Aorta (tissue), 5 donors: ENCODE measurements around the gene EMX1. TPM values are rescaled to one million over a fixed set of nuclear protein-coding genes. Genes with fewer than 3 reads are reported as not detected.

Experiments used
- ATAC-seq: fragments of 200-7000 bp; cut with Tn5 transposase; one replicate; pipeline ENCODE4 v1.9.1; 2022; ENCODE audit warnings: moderate library complexity; ENCODE audit not compliant: low FRiP score
- DNase-seq, 2 donors: peaks; one replicate each; pipeline ENCODE4 v3.0.0-alpha.2; 2020
- H3K27ac ChIP-seq, 2 donors: one replicate each; pipeline ENCODE4 v1.5.1; 2013; ENCODE audit warnings: low read length in 2 of 2, mild to moderate bottlenecking in 2 of 2, moderate library complexity in 2 of 2, control low read depth in 1 of 2, inconsistent platforms in 1 of 2, low read depth in 1 of 2
- H3K27me3 ChIP-seq, 2 donors: one replicate each; pipeline ENCODE4 v1.6.1; 2013; ENCODE audit warnings: control low read depth in 1 of 2, low read length in 1 of 2, mild to moderate bottlenecking in 1 of 2, moderate library complexity in 1 of 2; ENCODE audit not compliant: insufficient read depth in 2 of 2, control insufficient read depth in 1 of 2
- H3K36me3 ChIP-seq, 2 donors: one replicate each; pipeline ENCODE4 v1.6.1; 2013; ENCODE audit warnings: control low read depth in 1 of 2, low read length in 1 of 2, mild to moderate bottlenecking in 1 of 2; ENCODE audit not compliant: insufficient read depth in 2 of 2, control insufficient read depth in 1 of 2
- H3K4me1 ChIP-seq, 2 donors: one replicate each; pipeline ENCODE4 v1.6.1; 2013; ENCODE audit warnings: low read length in 2 of 2, control low read depth in 1 of 2, mild to moderate bottlenecking in 1 of 2, moderate library complexity in 1 of 2; ENCODE audit not compliant: insufficient read depth in 2 of 2, control insufficient read depth in 1 of 2
- H3K4me3 ChIP-seq, 2 donors: one replicate each; pipeline ENCODE4 v1.5.1; 2013; ENCODE audit warnings: low read length in 2 of 2, control low read depth in 1 of 2, mild to moderate bottlenecking in 1 of 2
- H3K9me3 ChIP-seq: one replicate; pipeline ENCODE4 v1.6.1; 2013; ENCODE audit warnings: mild to moderate bottlenecking, low read length; ENCODE audit not compliant: control insufficient read depth
- WGBS, 2 donors: extraction: QIAGEN DNeasy Blood & Tissue Kit; methylation state at CpG; one replicate each; pipeline ENCODE4 v1.1.7; 2013; 5-methylcytosine and 5-hydroxymethylcytosine counted together
- intact Hi-C, 2 donors: fragments of 100-400 bp; cut with DNase I; formaldehyde crosslinking; loops; one replicate each; pipeline versions ENCODE4 v1.14.2 to v1.15.0; 2022
- polyA plus RNA-seq, 2 donors: library from polyadenylated mRNA; stranded (reverse); fragments of 200-250 nt; gene quantifications; one replicate each; pipeline ENCODE4 v1.2.3, GENCODE V29; 2013
- total RNA-seq, 2 donors: library from RNA; stranded (reverse); fragmentation: NEBNext Ultra II Directional; extraction: Animal tissue kit (Norgen Biotek cat#: 25700); gene quantifications; one replicate each; pipeline ENCODE4 v1.2.1, GENCODE V29; 2021
- donor health status: healthy with polysubstance abuse.
- donor health status: Bipolar disorder and iron deficiency.
- donor health status: DM: no; HTN: no; CAD: no.
- donor health status: DM: no; HTN: no; CAD: no.
- donor health status: DM: yes; HTN: yes; CAD: no.

Gene EMX1
- total and polyA plus RNA-seq, 4 donors, result not detected

- Histone ChIP-seq H3K27me3 (no peaks in the 10 kb centered on the region), H3K4me1 (no peaks in the 10 kb centered on the region), H3K36me3 (no peaks in the 10 kb centered on the region), H3K4me3 (no peak overlapping the region), H3K27ac (no peak overlapping the region), H3K9me3 (no peaks in the 10 kb centered on the region)
- intact Hi-C loops, result no loop called here
- WGBS, 2 donors, result 95 to 100% methylated on average over 2 of the region's 2 CpGs
- ATAC-seq (no peak), DNase-seq (no peak)
These were observed 38.7 kb downstream of the EMX1 start for GRCh38 chr2:72956050-72956395.

DNA sequence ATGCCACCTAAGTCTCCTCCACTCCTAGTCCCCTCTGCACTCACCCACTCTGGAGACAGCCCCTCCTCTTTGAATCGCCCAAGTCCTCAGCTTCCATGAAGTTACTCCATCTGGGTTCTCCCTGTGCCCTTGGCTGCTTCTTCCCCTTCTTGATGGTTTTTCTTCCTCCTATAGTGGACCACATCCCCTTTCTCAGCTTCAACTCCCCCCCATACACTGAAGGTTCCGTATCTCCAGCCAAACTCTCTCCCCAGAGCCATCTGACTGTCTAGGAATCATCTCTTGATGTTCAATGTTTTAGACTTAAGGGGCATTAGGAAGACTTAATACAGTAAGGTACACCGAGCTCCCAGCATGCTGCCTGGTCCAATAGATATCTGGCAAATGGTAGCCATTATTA is 39.6 kb downstream of the EMX1 start:
- ATAC-seq (no peak), DNase-seq (no peak)
- no peaks in the 10 kb centered on the region for H3K9me3 ChIP-seq
- H3K27me3 ChIP-seq, result no peaks in the 10 kb centered on the region
- intact Hi-C loops, result no loop called here
- WGBS, 2 donors, result 87 to 91% methylated on average over 3 of the region's 3 CpGs
- no peak overlapping the region for H3K4me3 ChIP-seq
- H3K27ac ChIP-seq, result no peak overlapping the region
- H3K36me3 ChIP-seq, result no peaks in the 10 kb centered on the region
- H3K4me1 ChIP-seq, result no peaks in the 10 kb centered on the region

- ATAC-seq, result no peak
- Histone ChIP-seq H3K4me1 (no peaks in the 10 kb centered on the region), H3K27me3 (no peaks in the 10 kb centered on the region), H3K27ac (no peak overlapping the region), H3K4me3 (no peak overlapping the region), H3K9me3 (no peaks in the 10 kb centered on the region), H3K36me3 (no peaks in the 10 kb centered on the region)
- DNase-seq, result no peak
- WGBS, 2 donors, result 95 to 96% methylated on average over 13 of the region's 13 CpGs
- intact Hi-C loops, result no loop called here
These were observed 41.4 kb downstream of the EMX1 start for GRCh38 chr2:72958542-72959385.

DNA sequence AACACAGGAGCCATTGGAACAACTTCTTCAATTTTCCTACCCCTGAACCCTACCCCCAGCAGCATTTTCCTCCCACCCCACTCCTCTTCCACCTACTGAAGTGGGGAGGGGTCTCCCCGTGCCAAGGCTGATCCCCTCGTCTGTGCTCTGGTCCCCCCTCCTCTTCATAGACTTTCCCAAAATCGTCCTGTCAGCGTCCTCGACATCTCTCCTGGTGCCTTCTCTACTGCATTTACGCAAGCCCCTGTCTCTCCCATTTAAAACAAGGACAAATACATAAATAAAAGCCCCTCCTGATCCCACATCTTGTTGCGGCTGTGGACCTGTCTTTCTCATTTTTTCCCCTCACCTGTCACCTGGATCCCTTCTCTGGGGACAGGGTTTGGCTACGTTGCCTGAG is 42.2 kb downstream of the EMX1 start:
- Histone ChIP-seq H3K4me1 (no peaks in the 10 kb centered on the region), H3K4me3 (no peak overlapping the region), H3K36me3 (no peaks in the 10 kb centered on the region), H3K27ac (no peak overlapping the region), H3K27me3 (no peaks in the 10 kb centered on the region), H3K9me3 (no peaks in the 10 kb centered on the region)
- intact Hi-C loops, result no loop called here
- no peak for ATAC-seq
- no peak for DNase-seq
- 95 to 98% methylated on average over 8 of the region's 8 CpGs for WGBS, 2 donors

DNA sequence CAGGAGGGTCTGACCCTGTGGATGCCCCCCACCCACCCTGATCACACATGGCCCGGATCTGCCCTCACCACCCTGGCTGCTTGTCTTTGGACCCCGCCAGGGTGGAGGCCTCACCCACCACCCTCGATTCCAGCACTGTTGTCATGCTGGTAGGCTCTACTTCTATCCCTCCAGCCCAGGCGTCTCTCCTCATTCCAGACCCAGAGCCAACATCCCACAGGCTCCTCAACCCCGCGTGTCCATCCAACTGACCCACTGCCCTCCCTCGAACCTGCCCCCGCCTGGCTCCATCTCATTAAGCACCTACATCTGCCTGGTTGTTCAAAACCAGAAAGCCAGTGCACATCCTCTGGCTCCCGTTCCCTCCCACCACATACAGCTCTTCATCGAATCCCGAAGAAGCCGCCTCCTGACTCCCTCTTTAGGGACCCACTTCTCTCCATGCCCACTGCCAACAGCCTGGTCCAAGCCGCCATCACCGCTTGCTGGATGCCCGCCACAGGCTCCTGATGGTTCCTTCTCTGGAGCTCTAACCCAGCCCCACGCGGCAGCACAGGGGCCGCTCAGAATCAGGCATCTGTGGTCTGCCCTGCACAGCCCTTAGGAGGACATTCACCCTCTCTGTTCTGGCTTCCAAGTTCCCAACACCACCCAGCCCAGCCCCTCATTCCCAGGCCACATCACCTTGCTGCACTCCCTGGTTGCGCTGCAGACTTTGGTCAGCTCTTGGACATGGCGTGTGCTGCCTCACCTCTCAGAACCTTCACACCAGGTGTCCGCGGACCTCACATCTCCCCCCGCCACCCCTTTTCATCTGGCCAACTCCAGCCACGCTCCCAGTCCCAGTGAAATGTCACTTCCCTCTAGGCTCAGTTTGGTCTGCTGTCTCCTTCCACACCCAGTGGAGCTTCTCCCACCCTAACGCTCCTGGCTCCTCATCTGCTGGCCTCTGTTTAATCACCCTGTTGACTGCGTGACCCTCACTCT is 43.0 kb downstream of the EMX1 start:
- WGBS, 2 donors, result 94 to 96% methylated on average over 26 of the region's 26 CpGs
- intact Hi-C loops, result no loop called here
- Histone ChIP-seq H3K9me3 (no peaks in the 10 kb centered on the region), H3K36me3 (no peaks in the 10 kb centered on the region), H3K4me1 (no peaks in the 10 kb centered on the region), H3K27me3 (no peaks in the 10 kb centered on the region), H3K4me3 (no peak overlapping the region), H3K27ac (no peak overlapping the region)
- no peak for DNase-seq
- no peak for ATAC-seq

GRCh38 chr2:72961036-72961720 is 43.9 kb downstream of the EMX1 start:
- 90 to 91% methylated on average over 27 of the region's 27 CpGs for WGBS, 2 donors
- intact Hi-C loops, result no loop called here
- no peaks in the 10 kb centered on the region for H3K27me3 ChIP-seq

GRCh38 chr2:72961853-72962468 is 44.6 kb downstream of the EMX1 start:
- H3K27ac ChIP-seq, result no peak overlapping the region
- no peaks in the 10 kb centered on the region for H3K27me3 ChIP-seq
- H3K4me1 ChIP-seq, result no peaks in the 10 kb centered on the region
- no peak for ATAC-seq
- intact Hi-C loops, result no loop called here
- no peaks in the 10 kb centered on the region for H3K9me3 ChIP-seq
- H3K36me3 ChIP-seq, result no peaks in the 10 kb centered on the region
- no peak overlapping the region for H3K4me3 ChIP-seq
- 87 to 89% methylated on average over 8 of the region's 8 CpGs for WGBS, 2 donors
- no peak for DNase-seq

More at GRCh38 chr2:72961036-72961720, 43.9 kb downstream of the EMX1 start:
- no peaks in the 10 kb centered on the region for H3K9me3 ChIP-seq
- H3K4me3 ChIP-seq, result no peak overlapping the region
- ATAC-seq, result no peak
- no peak overlapping the region for H3K27ac ChIP-seq
- no peak for DNase-seq
- H3K4me1 ChIP-seq, result no peaks in the 10 kb centered on the region
- H3K36me3 ChIP-seq, result no peaks in the 10 kb centered on the region

DNA sequence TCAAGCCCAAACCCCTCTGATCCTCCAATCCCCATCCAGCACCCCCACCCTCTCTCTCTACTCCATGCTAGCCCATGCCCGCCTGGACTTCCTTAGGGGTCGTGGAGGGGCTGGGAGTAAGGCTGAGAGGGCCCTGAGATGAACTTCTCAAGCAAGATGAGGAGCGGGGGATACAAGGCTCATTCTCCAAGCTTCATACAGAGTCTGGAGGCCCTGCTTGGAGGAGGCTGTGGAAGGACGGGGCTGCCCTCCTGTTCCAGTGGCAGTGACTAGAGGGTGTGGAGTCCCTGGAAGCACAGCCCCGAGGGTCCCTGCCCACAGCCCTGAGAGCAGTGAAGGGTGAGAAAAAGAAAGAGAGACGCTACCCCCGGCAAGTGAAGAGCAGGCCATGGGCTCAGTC is 45.6 kb downstream of the EMX1 start:
- no peaks in the 10 kb centered on the region for H3K4me1 ChIP-seq
- 80 to 81% methylated on average over 7 of the region's 7 CpGs for WGBS, 2 donors
- no peaks in the 10 kb centered on the region for H3K9me3 ChIP-seq
- DNase-seq, result no peak
- H3K4me3 ChIP-seq, result no peak overlapping the region
- no peak overlapping the region for H3K27ac ChIP-seq
- ATAC-seq, result no peak
- no peaks in the 10 kb centered on the region for H3K27me3 ChIP-seq
- intact Hi-C loops, result no loop called here
- H3K36me3 ChIP-seq, result no peaks in the 10 kb centered on the region
